Chondrocyte (in vitro differentiated cells): ENCODE measurements around the gene EVA1A. TPM values are rescaled to one million over a fixed set of nuclear protein-coding genes. Genes with fewer than 3 reads are reported as not detected.

Source experiments
- DNase-seq: peaks from one replicate; pipeline ENCODE4 v3.0.0; 2021; ENCODE audit warnings: mixed read lengths, low spot score
- H3K27ac Mint-ChIP-seq: one replicate; pipeline ENCODE4 v1.8.0; 2021; ENCODE audit warnings: mild to moderate bottlenecking, moderate library complexity, mixed read lengths; ENCODE audit not compliant: unreplicated experiment
- H3K27me3 Mint-ChIP-seq: 2 replicates; pipeline ENCODE4 v1.8.0; 2021; ENCODE audit warnings: low read depth, mixed read lengths
- H3K36me3 Mint-ChIP-seq: 2 replicates; pipeline ENCODE4 v1.8.0; 2021; ENCODE audit warnings: low read depth, mixed read lengths
- H3K4me1 Mint-ChIP-seq: 2 replicates; pipeline ENCODE4 v1.8.0; 2021; ENCODE audit warnings: low read depth, mild to moderate bottlenecking, mixed read lengths
- H3K4me3 Mint-ChIP-seq: one replicate; pipeline ENCODE4 v1.8.0; 2021; ENCODE audit warnings: mild to moderate bottlenecking, moderate library complexity, mixed read lengths; ENCODE audit not compliant: unreplicated experiment
- H3K9me3 Mint-ChIP-seq: 2 replicates; pipeline ENCODE4 v1.8.0; 2021; ENCODE audit warnings: low read depth, mixed read lengths
- total RNA-seq: library from RNA; stranded (reverse); gene quantifications from 3 replicates; pipeline ENCODE4 v1.2.1, GENCODE V29; 2021
- TF ChIP-seq, protein P1 (sequence below): fragments of 200-600 bp; sonication (generic); IDR thresholded peaks from 2 replicates; pipeline ENCODE4 v1.5.0; 2021; ENCODE audit warnings: antibody characterized with exemption, mild to moderate bottlenecking, moderate library complexity

EVA1A gene
- total RNA-seq, 1 donor from 2014 or later: 19.8 TPM

DNA sequence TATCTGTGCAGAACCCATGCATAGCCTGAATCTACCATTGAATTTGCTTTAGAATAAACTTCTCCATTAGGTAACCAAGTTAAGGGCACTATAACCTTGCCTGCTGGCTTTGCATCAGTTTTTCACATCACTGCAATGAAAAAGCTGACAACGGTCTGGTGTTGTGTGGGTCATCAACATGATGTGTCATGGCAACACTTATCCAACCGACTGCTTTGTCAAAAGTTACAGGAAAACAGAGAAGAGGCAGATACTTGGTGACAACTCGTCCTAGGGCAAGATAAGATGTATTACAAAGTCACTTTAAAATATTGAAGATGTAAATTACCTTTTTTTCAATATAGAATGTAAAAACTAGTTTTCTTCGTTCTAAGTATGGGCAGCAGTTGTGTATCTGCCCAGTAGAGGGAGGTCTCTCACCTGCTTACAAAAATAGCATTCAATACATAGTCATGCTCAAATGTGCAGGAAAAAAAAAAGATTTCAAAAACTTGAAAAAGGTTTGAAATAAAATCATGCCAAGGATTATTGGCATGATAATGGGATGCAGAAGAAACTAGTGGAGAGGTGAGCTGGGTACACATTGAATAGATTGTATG lies 96.3 kb downstream of the EVA1A start:
- Mint-ChIP-seq H3K27ac (no peak overlapping the region), H3K4me1 (peaks cover 3% of the 10 kb centered on the region), H3K9me3 (no peaks in the 10 kb centered on the region), H3K4me3 (no peak overlapping the region), H3K36me3 (no peaks in the 10 kb centered on the region), H3K27me3 (peaks cover 2% of the 10 kb centered on the region)
- DNase-seq: no peak
- TF ChIP-seq, protein P1, sequence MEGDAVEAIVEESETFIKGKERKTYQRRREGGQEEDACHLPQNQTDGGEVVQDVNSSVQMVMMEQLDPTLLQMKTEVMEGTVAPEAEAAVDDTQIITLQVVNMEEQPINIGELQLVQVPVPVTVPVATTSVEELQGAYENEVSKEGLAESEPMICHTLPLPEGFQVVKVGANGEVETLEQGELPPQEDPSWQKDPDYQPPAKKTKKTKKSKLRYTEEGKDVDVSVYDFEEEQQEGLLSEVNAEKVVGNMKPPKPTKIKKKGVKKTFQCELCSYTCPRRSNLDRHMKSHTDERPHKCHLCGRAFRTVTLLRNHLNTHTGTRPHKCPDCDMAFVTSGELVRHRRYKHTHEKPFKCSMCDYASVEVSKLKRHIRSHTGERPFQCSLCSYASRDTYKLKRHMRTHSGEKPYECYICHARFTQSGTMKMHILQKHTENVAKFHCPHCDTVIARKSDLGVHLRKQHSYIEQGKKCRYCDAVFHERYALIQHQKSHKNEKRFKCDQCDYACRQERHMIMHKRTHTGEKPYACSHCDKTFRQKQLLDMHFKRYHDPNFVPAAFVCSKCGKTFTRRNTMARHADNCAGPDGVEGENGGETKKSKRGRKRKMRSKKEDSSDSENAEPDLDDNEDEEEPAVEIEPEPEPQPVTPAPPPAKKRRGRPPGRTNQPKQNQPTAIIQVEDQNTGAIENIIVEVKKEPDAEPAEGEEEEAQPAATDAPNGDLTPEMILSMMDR: peak; percentile 94

DNA sequence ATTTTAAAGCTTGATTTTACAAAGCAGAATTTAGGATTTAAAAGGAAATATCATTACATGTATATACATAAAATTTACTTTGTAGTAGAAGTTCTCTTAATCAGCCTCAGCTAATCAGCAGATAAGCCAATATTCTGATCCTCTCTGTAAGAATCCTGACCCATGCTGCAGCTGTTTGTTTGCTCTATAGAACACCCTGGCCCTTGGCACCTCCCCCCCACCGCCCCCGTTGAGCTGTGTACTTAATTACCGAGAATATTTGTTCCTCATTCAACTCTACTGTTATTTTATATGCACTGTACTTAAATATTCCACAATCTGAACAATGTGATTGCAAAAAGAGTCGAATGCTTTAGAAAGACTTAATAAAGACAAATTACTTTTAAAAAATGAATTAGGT lies 98.0 kb downstream of the EVA1A start:
- H3K4me3 Mint-ChIP-seq: no peak overlapping the region
- no peak for DNase-seq
- no peaks in the 10 kb centered on the region for H3K36me3 Mint-ChIP-seq
- H3K4me1 Mint-ChIP-seq: no peaks in the 10 kb centered on the region
- no peak overlapping the region for H3K27ac Mint-ChIP-seq
- peaks cover 2% of the 10 kb centered on the region for H3K27me3 Mint-ChIP-seq
- H3K9me3 Mint-ChIP-seq: no peaks in the 10 kb centered on the region
- TF ChIP-seq, protein P1: no peak

DNA sequence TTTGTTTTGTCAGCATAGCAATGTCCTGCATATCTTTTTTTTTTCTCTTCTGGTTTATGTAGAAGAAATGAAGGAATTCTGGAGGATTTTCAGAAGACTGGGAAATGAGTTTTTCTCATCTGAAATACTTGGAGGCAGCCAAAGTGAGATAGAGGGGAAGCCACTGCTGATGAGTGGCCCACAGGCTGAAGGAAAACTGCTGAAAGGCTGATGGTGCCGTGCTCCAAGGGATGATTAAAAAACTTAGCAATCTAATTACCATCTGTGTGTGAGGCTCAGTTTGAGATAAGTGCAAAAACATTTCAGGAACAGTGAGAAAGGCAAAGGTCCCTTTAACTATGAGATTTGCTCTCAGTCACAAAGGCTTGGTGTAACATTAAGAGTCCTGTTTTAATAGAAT lies 98.5 kb downstream of the EVA1A start:
- Mint-ChIP-seq H3K4me3 (no peak overlapping the region), H3K4me1 (no peaks in the 10 kb centered on the region), H3K36me3 (no peaks in the 10 kb centered on the region), H3K9me3 (no peaks in the 10 kb centered on the region), H3K27ac (no peak overlapping the region), H3K27me3 (peaks cover 2% of the 10 kb centered on the region)
- TF ChIP-seq, protein P1: no peak
- no peak for DNase-seq

DNA sequence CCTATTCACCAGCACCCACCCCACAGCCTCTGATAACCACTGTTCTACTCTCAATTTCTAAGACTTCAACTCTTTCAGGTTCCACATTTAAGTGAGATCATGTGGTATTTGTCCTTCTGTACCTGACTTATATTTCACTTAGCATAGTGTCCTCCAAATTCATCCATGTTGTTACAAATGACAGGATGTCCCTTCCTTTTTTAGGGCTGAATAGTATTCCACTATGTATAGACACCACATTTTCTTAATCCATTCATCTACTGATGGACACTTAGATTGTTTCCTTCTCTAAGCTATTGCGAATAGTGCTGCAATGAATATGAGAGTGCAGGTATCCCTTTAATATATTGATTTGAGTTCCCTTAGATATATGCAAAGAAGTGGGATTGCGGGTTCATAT lies 100.1 kb downstream of the EVA1A start:
- Mint-ChIP-seq H3K9me3 (no peaks in the 10 kb centered on the region), H3K4me3 (no peak overlapping the region), H3K4me1 (no peaks in the 10 kb centered on the region), H3K27ac (no peak overlapping the region), H3K27me3 (peaks cover 2% of the 10 kb centered on the region), H3K36me3 (no peaks in the 10 kb centered on the region)
- TF ChIP-seq, protein P1: no peak
- DNase-seq: no peak

DNA sequence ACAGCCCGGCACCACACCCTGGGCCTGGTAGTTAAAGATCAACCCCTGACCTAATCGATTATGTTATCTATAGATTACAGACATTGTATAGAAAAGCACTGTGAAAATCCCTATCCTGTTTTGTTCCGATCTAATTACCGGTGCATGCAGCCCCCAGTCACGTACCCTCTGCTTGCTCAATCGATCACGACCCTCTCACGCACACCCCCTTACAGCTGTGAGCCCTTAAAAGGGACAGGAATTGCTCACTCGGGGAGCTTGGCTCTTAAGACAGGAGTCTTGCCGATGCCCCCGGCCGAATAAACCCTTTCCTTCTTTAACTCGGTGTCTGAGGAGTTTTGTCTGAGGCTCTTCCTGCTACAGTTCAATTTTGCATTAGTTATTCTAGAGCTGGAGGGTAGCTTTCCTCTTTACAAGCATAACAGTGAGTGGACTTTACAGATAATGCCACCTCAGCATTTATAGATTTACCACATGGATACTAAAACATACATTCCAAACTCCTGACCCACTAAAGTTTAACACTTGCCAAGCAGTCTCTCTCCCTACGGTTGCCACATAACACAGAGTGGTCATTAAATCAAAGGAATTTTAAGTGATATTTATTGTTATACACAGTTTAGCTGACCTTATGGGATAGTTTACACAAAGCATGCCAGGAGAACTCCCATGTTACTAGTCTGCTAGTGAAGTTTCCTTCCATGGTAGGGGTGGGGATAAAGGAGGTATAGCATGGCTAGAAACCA lies 101.0 kb downstream of the EVA1A start:
- Mint-ChIP-seq H3K27me3 (peaks cover 2% of the 10 kb centered on the region), H3K27ac (no peak overlapping the region), H3K9me3 (no peaks in the 10 kb centered on the region), H3K4me3 (no peak overlapping the region), H3K36me3 (no peaks in the 10 kb centered on the region), H3K4me1 (no peaks in the 10 kb centered on the region)
- no peak for DNase-seq
- TF ChIP-seq, protein P1: no peak
